ENCODE data around the gene UGT2B7. TPM values are rescaled to one million over a fixed set of nuclear protein-coding genes. Genes with fewer than 3 reads are reported as not detected.

UGT2B7 gene
- total and polyA plus RNA-seq, 10 of the 15 experiments (the other 5 are each of a cell fraction or from before 2014, with no cell fraction given) = 0.73 to 2.9 (median 1.2) TPM

Other genes with a start within 250 kb of the UGT2B7 start
- 0.11 TPM in 2 replicates for gene UGT2A3, start 144.7 kb upstream of the UGT2B7 start, total RNA-seq (2014; rRNA removed)
- gene UGT2A3, start 144.7 kb upstream of the UGT2B7 start, total RNA-seq (2014; rRNA removed; fragmentation: Illumina TruSeq; extraction: Trizol) = 0.09 TPM in 1 of 2 replicates, not detected in the other
- gene UGT2A3, start 144.7 kb upstream of the UGT2B7 start, total RNA-seq (2021) = not detected in 2 replicates
- 0.04 and 0.06 TPM in 2 replicates for gene UGT2A3, start 144.7 kb upstream of the UGT2B7 start, polyA plus RNA-seq (2011; rRNA removed)
- 0.12 and 0.13 TPM in 2 replicates for gene UGT2A3, start 144.7 kb upstream of the UGT2B7 start, polyA plus RNA-seq (2014; fragmentation: Illumina TruSeq; extraction: Trizol)
- under 1 TPM; 0.05 to 0.18 TPM for gene UGT2A3, start 144.7 kb upstream of the UGT2B7 start, polyA plus RNA-seq (2014; fragmentation: Nextera tagmentation; extraction: Ambion mirVana)
- gene UGT2A3, start 144.7 kb upstream of the UGT2B7 start, polyA plus RNA-seq (2014; rRNA removed) = 0.09 TPM in 1 of 2 replicates, not detected in the other
- under 1 TPM in 1 of 2 experiments, not detected in 1; 0.08 TPM for gene UGT2A3, start 144.7 kb upstream of the UGT2B7 start, polyA plus RNA-seq (2016; fragmentation: Nextera tagmentation; extraction: Ambion mirVana)
- gene UGT2B11, start 118.3 kb downstream of the UGT2B7 start, total RNA-seq (2014; rRNA removed) = not detected in 2 replicates
- not detected in 2 replicates for gene UGT2B11, start 118.3 kb downstream of the UGT2B7 start, total RNA-seq (2014; rRNA removed; fragmentation: Illumina TruSeq; extraction: Trizol)
- not detected in 2 replicates for gene UGT2B11, start 118.3 kb downstream of the UGT2B7 start, total RNA-seq (2021)
- not detected in 2 replicates for gene UGT2B11, start 118.3 kb downstream of the UGT2B7 start, polyA plus RNA-seq (2011; rRNA removed)
- gene UGT2B11, start 118.3 kb downstream of the UGT2B7 start, polyA plus RNA-seq (2014; fragmentation: Illumina TruSeq; extraction: Trizol) = not detected in 2 replicates
- gene UGT2B11, start 118.3 kb downstream of the UGT2B7 start, polyA plus RNA-seq (2014; fragmentation: Nextera tagmentation; extraction: Ambion mirVana) = not detected
- not detected in 2 replicates for gene UGT2B11, start 118.3 kb downstream of the UGT2B7 start, polyA plus RNA-seq (2014; rRNA removed)
- not detected for gene UGT2B11, start 118.3 kb downstream of the UGT2B7 start, polyA plus RNA-seq (2016; fragmentation: Nextera tagmentation; extraction: Ambion mirVana)
- not detected in 2 replicates for gene UGT2B28, start 184.0 kb downstream of the UGT2B7 start, total RNA-seq (2014; rRNA removed)
- not detected in 2 replicates for gene UGT2B28, start 184.0 kb downstream of the UGT2B7 start, total RNA-seq (2014; rRNA removed; fragmentation: Illumina TruSeq; extraction: Trizol)
- gene UGT2B28, start 184.0 kb downstream of the UGT2B7 start, total RNA-seq (2021) = not detected in 2 replicates
- not detected in 2 replicates for gene UGT2B28, start 184.0 kb downstream of the UGT2B7 start, polyA plus RNA-seq (2011; rRNA removed)
- not detected in 2 replicates for gene UGT2B28, start 184.0 kb downstream of the UGT2B7 start, polyA plus RNA-seq (2014; fragmentation: Illumina TruSeq; extraction: Trizol)
- gene UGT2B28, start 184.0 kb downstream of the UGT2B7 start, polyA plus RNA-seq (2014; fragmentation: Nextera tagmentation; extraction: Ambion mirVana) = not detected
- not detected in 2 replicates for gene UGT2B28, start 184.0 kb downstream of the UGT2B7 start, polyA plus RNA-seq (2014; rRNA removed)
- gene UGT2B28, start 184.0 kb downstream of the UGT2B7 start, polyA plus RNA-seq (2016; fragmentation: Nextera tagmentation; extraction: Ambion mirVana) = not detected